ENCODE data around the gene SLC25A14.

DNA sequence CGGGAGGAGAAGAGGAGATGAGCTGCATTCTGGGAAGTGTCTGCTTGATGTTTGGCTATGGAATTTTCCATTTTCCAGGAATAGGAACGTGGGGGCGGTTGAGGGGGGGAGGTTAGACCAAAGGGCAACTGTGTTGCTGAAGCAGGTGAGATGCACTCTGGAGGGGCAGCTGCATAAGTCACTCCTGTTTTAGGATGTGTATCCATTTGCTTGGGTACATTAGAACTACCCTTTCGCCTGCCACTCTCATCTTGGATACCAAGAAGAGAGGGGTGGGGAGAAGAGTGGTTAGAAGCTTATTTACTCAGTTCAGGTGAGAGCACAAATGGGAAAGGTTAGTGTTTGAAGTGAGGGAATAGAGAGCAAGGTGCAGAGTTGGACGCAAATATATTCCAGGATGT, 46.7 kb downstream of the SLC25A14 start:
- TF ChIP-seq EP300 (conservative IDR thresholded peaks at IDR 0.05; ENCODE audit: poor library complexity, severe bottlenecking) = no peak
- TF ChIP-seq, protein P1, sequence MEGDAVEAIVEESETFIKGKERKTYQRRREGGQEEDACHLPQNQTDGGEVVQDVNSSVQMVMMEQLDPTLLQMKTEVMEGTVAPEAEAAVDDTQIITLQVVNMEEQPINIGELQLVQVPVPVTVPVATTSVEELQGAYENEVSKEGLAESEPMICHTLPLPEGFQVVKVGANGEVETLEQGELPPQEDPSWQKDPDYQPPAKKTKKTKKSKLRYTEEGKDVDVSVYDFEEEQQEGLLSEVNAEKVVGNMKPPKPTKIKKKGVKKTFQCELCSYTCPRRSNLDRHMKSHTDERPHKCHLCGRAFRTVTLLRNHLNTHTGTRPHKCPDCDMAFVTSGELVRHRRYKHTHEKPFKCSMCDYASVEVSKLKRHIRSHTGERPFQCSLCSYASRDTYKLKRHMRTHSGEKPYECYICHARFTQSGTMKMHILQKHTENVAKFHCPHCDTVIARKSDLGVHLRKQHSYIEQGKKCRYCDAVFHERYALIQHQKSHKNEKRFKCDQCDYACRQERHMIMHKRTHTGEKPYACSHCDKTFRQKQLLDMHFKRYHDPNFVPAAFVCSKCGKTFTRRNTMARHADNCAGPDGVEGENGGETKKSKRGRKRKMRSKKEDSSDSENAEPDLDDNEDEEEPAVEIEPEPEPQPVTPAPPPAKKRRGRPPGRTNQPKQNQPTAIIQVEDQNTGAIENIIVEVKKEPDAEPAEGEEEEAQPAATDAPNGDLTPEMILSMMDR (IDR thresholded peaks at IDR 0.05; ENCODE audit: poor library complexity, severe bottlenecking) = no peak
- no peak for TF ChIP-seq SMC3 (conservative IDR thresholded peaks at IDR 0.05; ENCODE audit: poor library complexity)

Measured in neural cell (in vitro differentiated cells).